Measurements from ENCODE around the gene SPAG4. TPM values are rescaled to one million over a fixed set of nuclear protein-coding genes. Genes with fewer than 3 reads are reported as not detected.

The SPAG4 gene
- total and polyA plus RNA-seq, 10 of the 15 experiments (the other 5 are each of a cell fraction or from before 2014, with no cell fraction given): 0.90 to 12.5 (median 2.4) TPM

DNA sequence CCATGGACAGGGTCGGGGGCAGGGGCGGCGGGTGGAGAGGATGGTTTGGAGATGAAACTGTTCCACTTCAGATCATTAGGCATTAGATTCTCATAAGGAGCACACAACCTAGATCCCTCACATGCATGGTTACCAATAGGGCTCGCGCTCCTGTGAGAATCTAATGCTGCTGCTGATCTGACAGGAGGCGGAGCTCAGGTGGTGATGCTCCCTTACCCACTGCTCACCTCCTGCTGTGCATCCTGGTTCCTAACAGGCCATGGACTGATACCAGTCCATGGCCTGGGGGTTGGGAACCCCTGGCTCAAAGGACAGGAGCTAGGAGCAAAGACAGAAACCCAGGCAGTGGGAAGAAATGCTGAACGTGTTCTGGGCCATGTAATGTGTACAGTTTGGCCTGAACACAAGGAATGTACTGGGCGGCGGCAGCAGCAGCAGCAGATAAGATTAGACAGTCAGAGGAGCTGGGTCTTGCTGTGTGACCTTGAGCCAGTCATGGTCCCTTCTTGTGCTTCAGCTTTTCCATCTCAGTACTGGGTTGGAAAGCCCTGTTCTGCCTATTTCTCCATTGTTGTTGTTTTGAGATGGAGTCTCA, 4.7 kb upstream of the SPAG4 start:
- ATAC-seq (no peak), DNase-seq (ENCODE audit: low read depth, low spot score) (no peak), FAIRE-seq (peak; percentile 13)
- Histone ChIP-seq H3K4me2 (ENCODE audit: control insufficient read depth, insufficient read depth) (peak overlapping the region; percentile 44; the same call in 1 of the 2 replicates), H3K9ac (ENCODE audit: control insufficient read depth, insufficient read depth, low read length) (no peak overlapping the region), H3K36me3 (ENCODE audit: control insufficient read depth in 2 of 2, insufficient read depth in 2 of 2, low read length in 1 of 2) (no peaks in the 10 kb centered on the region), H3K27me3 (replicated peaks in 1 of 2; ENCODE audit: control insufficient read depth in 2 of 2, insufficient read depth in 2 of 2, low read length in 1 of 2) (no peaks in the 10 kb centered on the region), H3K4me1 (ENCODE audit: control insufficient read depth, insufficient read depth, low read length) (peaks cover 38% of the 10 kb centered on the region), H3K4me3 (no peak overlapping the region), H2AFZ (ENCODE audit: control insufficient read depth, low read depth, low read length) (no peak overlapping the region), H3K9me3 (replicated peaks; ENCODE audit: control insufficient read depth, insufficient read depth, low read length) (no peaks in the 10 kb centered on the region; the same call in 2 of the 3 replicates), H3K79me2 (ENCODE audit: control insufficient read depth, insufficient read depth, low read length) (no peaks in the 10 kb centered on the region), H3K27ac (ENCODE audit: control insufficient read depth, insufficient read depth) (peak overlapping the region; percentile 46; the same call in 1 of the 2 replicates), H4K20me1 (ENCODE audit: control insufficient read depth, insufficient read depth) (no peaks in the 10 kb centered on the region)
- in situ Hi-C loops (cut with MboI): no loop called here
- SMC1A ChIA-PET (ENCODE audit: uncharacterized antibody, unreplicated experiment): no interaction called here
- BruUV-seq (replicated peaks): no TSS peak
- WGBS (ENCODE audit: insufficient coverage, insufficient replicate concordance, low lambda C conversion rate, missing lambda C conversion rate): 89% methylated on average over 9 of the region's 9 CpGs
- no peak for TF ChIP-seq BCL11A (IDR thresholded peaks at IDR 0.05; ENCODE audit: low read depth, low read length)
- TF ChIP-seq, protein P1, sequence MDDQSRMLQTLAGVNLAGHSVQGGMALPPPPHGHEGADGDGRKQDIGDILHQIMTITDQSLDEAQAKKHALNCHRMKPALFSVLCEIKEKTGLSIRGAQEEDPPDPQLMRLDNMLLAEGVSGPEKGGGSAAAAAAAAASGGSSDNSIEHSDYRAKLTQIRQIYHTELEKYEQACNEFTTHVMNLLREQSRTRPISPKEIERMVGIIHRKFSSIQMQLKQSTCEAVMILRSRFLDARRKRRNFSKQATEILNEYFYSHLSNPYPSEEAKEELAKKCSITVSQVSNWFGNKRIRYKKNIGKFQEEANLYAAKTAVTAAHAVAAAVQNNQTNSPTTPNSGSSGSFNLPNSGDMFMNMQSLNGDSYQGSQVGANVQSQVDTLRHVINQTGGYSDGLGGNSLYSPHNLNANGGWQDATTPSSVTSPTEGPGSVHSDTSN (IDR thresholded peaks at IDR 0.05; ENCODE audit: insufficient replicate concordance, low read depth, low read length): no peak
- TF ChIP-seq, protein P2, sequence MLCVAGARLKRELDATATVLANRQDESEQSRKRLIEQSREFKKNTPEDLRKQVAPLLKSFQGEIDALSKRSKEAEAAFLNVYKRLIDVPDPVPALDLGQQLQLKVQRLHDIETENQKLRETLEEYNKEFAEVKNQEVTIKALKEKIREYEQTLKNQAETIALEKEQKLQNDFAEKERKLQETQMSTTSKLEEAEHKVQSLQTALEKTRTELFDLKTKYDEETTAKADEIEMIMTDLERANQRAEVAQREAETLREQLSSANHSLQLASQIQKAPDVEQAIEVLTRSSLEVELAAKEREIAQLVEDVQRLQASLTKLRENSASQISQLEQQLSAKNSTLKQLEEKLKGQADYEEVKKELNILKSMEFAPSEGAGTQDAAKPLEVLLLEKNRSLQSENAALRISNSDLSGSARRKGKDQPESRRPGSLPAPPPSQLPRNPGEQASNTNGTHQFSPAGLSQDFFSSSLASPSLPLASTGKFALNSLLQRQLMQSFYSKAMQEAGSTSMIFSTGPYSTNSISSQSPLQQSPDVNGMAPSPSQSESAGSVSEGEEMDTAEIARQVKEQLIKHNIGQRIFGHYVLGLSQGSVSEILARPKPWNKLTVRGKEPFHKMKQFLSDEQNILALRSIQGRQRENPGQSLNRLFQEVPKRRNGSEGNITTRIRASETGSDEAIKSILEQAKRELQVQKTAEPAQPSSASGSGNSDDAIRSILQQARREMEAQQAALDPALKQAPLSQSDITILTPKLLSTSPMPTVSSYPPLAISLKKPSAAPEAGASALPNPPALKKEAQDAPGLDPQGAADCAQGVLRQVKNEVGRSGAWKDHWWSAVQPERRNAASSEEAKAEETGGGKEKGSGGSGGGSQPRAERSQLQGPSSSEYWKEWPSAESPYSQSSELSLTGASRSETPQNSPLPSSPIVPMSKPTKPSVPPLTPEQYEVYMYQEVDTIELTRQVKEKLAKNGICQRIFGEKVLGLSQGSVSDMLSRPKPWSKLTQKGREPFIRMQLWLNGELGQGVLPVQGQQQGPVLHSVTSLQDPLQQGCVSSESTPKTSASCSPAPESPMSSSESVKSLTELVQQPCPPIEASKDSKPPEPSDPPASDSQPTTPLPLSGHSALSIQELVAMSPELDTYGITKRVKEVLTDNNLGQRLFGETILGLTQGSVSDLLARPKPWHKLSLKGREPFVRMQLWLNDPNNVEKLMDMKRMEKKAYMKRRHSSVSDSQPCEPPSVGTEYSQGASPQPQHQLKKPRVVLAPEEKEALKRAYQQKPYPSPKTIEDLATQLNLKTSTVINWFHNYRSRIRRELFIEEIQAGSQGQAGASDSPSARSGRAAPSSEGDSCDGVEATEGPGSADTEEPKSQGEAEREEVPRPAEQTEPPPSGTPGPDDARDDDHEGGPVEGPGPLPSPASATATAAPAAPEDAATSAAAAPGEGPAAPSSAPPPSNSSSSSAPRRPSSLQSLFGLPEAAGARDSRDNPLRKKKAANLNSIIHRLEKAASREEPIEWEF (IDR thresholded peaks at IDR 0.05; ENCODE audit: insufficient replicate concordance, low read depth, low read length): no peak
- no peak for TF ChIP-seq CEBPB (IDR thresholded peaks at IDR 0.05; ENCODE audit: borderline replicate concordance in 1 of 2, low read depth in 2 of 2, low read length in 2 of 2)
- TF ChIP-seq IKZF1 (conservative IDR thresholded peaks at IDR 0.05): no peak
- TF ChIP-seq HDGF (IDR thresholded peaks at IDR 0.05): no peak
- no peak for TF ChIP-seq NR2C1 (IDR thresholded peaks at IDR 0.05)
- no peak for TF ChIP-seq MYB (IDR thresholded peaks at IDR 0.05; ENCODE audit: borderline replicate concordance, low read depth, low read length)
- no peak for TF ChIP-seq CREM (IDR thresholded peaks at IDR 0.05; ENCODE audit: low read depth)
- no peak for TF ChIP-seq MTA2 (IDR thresholded peaks at IDR 0.05; ENCODE audit: low read depth)
- no peak for TF ChIP-seq RBBP5 (conservative IDR thresholded peaks at IDR 0.05)
- no peak for TF ChIP-seq TAF1 (IDR thresholded peaks at IDR 0.05; ENCODE audit: borderline replicate concordance, low read depth, low read length)
- TF ChIP-seq, protein P3, sequence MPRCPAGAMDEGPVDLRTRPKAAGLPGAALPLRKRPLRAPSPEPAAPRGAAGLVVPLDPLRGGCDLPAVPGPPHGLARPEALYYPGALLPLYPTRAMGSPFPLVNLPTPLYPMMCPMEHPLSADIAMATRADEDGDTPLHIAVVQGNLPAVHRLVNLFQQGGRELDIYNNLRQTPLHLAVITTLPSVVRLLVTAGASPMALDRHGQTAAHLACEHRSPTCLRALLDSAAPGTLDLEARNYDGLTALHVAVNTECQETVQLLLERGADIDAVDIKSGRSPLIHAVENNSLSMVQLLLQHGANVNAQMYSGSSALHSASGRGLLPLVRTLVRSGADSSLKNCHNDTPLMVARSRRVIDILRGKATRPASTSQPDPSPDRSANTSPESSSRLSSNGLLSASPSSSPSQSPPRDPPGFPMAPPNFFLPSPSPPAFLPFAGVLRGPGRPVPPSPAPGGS (IDR thresholded peaks at IDR 0.05; ENCODE audit: borderline replicate concordance, insufficient read depth, low read depth, low read length, poor library complexity, severe bottlenecking): no peak
- no peak for TF ChIP-seq STAT3 (IDR thresholded peaks at IDR 0.05; ENCODE audit: low read depth, low read length)
- POLR2A ChIA-PET: no interaction called here
- intact Hi-C loops (cut with micrococcal nuclease; ENCODE audit: unreplicated experiment): loop anchor here (10.0 kb wide), 1 partner anchor 146 kb away; no protein-coding TSS in a partner anchor
- CTCF ChIA-PET: interaction anchor here (0.7 kb wide), 1 partner anchor 122 kb away, joined by 3 read pairs; no protein-coding TSS in a partner anchor
- RAD21 ChIA-PET (ENCODE audit: unreplicated experiment): interaction anchor here (0.7 to 1.2 kb wide), 2 partner anchors 10 to 1144 kb away, joined by 3 read pairs; no protein-coding TSS in a partner anchor

Data from GM12878 (cell line).